OCI-LY3 (cell line): ENCODE measurements around the gene THEM4.

ENCODE experiments used
- EZH2phosphoT487 ChIP-seq: fragments of 200-600 bp; shearing (Covaris generic); IDR thresholded peaks from 2 replicates; pipeline ENCODE4 v1.6.1; 2018; ENCODE audit warnings: antibody characterized with exemption, mixed run types, low read depth
- TF ChIP-seq, protein P1 (sequence below): fragments of 200-600, 300-600 bp; sonication (generic); IDR thresholded peaks from 2 replicates; pipeline ENCODE4 v1.5.1; 2014; ENCODE audit warnings: antibody characterized with exemption, low read length, low read depth

DNA sequence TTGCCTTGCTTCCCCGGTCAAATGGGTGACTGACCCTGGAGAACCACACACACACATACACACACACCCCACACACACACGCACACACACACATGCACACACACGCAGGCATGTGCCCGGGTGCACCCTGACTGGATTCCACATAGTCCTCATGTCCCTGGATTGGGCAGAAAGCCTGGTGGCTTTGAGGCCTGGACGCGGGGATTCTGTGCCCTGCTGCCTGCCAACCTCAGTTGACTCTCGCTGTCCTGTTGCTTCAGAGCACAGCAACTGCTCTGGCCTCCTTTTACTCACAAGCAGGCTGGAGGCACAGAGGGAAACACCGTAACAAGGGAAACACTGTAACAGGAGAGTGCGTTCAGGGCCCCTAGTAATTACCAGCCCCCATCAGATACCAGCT is 84.1 kb downstream of the THEM4 start:
- TF ChIP-seq, protein P1, sequence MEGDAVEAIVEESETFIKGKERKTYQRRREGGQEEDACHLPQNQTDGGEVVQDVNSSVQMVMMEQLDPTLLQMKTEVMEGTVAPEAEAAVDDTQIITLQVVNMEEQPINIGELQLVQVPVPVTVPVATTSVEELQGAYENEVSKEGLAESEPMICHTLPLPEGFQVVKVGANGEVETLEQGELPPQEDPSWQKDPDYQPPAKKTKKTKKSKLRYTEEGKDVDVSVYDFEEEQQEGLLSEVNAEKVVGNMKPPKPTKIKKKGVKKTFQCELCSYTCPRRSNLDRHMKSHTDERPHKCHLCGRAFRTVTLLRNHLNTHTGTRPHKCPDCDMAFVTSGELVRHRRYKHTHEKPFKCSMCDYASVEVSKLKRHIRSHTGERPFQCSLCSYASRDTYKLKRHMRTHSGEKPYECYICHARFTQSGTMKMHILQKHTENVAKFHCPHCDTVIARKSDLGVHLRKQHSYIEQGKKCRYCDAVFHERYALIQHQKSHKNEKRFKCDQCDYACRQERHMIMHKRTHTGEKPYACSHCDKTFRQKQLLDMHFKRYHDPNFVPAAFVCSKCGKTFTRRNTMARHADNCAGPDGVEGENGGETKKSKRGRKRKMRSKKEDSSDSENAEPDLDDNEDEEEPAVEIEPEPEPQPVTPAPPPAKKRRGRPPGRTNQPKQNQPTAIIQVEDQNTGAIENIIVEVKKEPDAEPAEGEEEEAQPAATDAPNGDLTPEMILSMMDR: no peak
- no peak for TF ChIP-seq EZH2phosphoT487
